Lower lobe of right lung (tissue), 2 donors: ENCODE measurements around the gene CASP14. TPM values are rescaled to one million over a fixed set of nuclear protein-coding genes. Genes with fewer than 3 reads are reported as not detected.
"Not testable (repeated sequence)": the region's sequence is repeated elsewhere in the genome, so short reads cannot be mapped to it uniquely, and the experiment has no call there.

ENCODE experiments used
- ATAC-seq, 2 donors: fragments of 200-7000 bp; cut with Tn5 transposase; one replicate each; pipeline ENCODE4 v1.9.1; 2020 to 2022; ENCODE audit warnings: mild to moderate bottlenecking in 2 of 2, moderate library complexity in 2 of 2
- DNase-seq: peaks from one replicate; pipeline ENCODE4 v3.0.0-alpha.2; 2020
- H3K27ac ChIP-seq: fragments of 200-600 bp; one replicate; pipeline ENCODE4 v1.8.0; 2022
- H3K27me3 ChIP-seq: fragments of 200-600 bp; one replicate; pipeline ENCODE4 v1.8.0; 2022; ENCODE audit warnings: low read depth
- H3K36me3 ChIP-seq: fragments of 200-600 bp; one replicate; pipeline ENCODE4 v1.8.0; 2022; ENCODE audit warnings: mild to moderate bottlenecking
- H3K4me1 ChIP-seq: fragments of 200-600 bp; one replicate; pipeline ENCODE4 v1.8.0; 2022
- H3K4me3 ChIP-seq: fragments of 200-600 bp; one replicate; pipeline ENCODE4 v1.8.0; 2022; ENCODE audit warnings: mild to moderate bottlenecking
- H3K9me3 ChIP-seq: fragments of 200-600 bp; one replicate; pipeline ENCODE4 v1.8.0; 2022
- CTCF ChIP-seq: fragments of 200-600 bp; IDR thresholded peaks from one replicate; pipeline ENCODE4 v1.8.0; 2022; ENCODE audit warnings: antibody characterized with exemption, mild to moderate bottlenecking
- intact Hi-C: fragments of 100-400 bp; cut with DNase I; formaldehyde crosslinking; loops from one replicate; pipeline ENCODE4 v1.11.0; 2022
- long read RNA-seq: library from polyadenylated mRNA; unstranded; transcript quantifications from one replicate; pipeline ENCODE4 v2.0.0, GENCODE V29; 2021
- total RNA-seq: library from RNA; stranded (reverse); fragmentation: NEBNext Ultra II Directional; extraction: Animal tissue kit (Norgen Biotek cat#: 25700); gene quantifications from one replicate; pipeline ENCODE4 v1.2.1, GENCODE V29; 2021
- donor health status: DM: no; HTN: yes; CAD: no; lungs with severe emphysema.

The CASP14 gene
- not detected for total RNA-seq
- long read RNA-seq, result 0 reads

GRCh38 chr19:15048885-15049541, at the start of gene CASP14:
CASP14 (plus strand) TSS chr19:15049480; CDS start chr19:15052252, 2,772 bp downstream.
- Histone ChIP-seq H3K4me1 (no peaks in the 10 kb centered on the region), H3K27me3 (peaks cover 6% of the 10 kb centered on the region), H3K9me3 (no peaks in the 10 kb centered on the region), H3K27ac (no peak within 1 kb of the TSS), H3K36me3 (no peaks in the 10 kb centered on the region), H3K4me3 (no peak within 1 kb of the TSS)
- intact Hi-C loops, result no loop called here
- no peak for TF ChIP-seq CTCF
- ATAC-seq (no peak), DNase-seq (no peak)

GRCh38 chr19:15008308-15008707, 41.0 kb upstream of the CASP14 start:
- TF ChIP-seq CTCF, result no peak
- Histone ChIP-seq H3K27ac (no peak overlapping the region), H3K4me3 (no peak overlapping the region), H3K9me3 (no peaks in the 10 kb centered on the region), H3K36me3 (no peaks in the 10 kb centered on the region), H3K27me3 (peaks cover 43% of the 10 kb centered on the region), H3K4me1 (no peaks in the 10 kb centered on the region)
- ATAC-seq, result no peak
- no peak for DNase-seq
- intact Hi-C loops, result no loop called here

- Histone ChIP-seq H3K9me3 (no peaks in the 10 kb centered on the region), H3K27ac (no peak overlapping the region), H3K27me3 (peaks cover 47% of the 10 kb centered on the region), H3K4me3 (no peak overlapping the region), H3K36me3 (no peaks in the 10 kb centered on the region), H3K4me1 (no peaks in the 10 kb centered on the region)
- no peak for TF ChIP-seq CTCF
- intact Hi-C loops, result no loop called here
- DNase-seq (no peak), ATAC-seq (no peak)
These were observed 38.6 kb upstream of the CASP14 start for GRCh38 chr19:15010501-15011300.

GRCh38 chr19:15014579-15014978, 34.7 kb upstream of the CASP14 start:
- H3K27ac ChIP-seq, result no peak overlapping the region
- no peaks in the 10 kb centered on the region for H3K36me3 ChIP-seq
- no peaks in the 10 kb centered on the region for H3K4me1 ChIP-seq
- no peak overlapping the region for H3K4me3 ChIP-seq
- peaks cover 43% of the 10 kb centered on the region for H3K27me3 ChIP-seq
- intact Hi-C loops, result no loop called here
- DNase-seq, result no peak
- no peaks in the 10 kb centered on the region for H3K9me3 ChIP-seq
- no peak for ATAC-seq
- TF ChIP-seq CTCF, result no peak

GRCh38 chr19:15015946-15016542, 33.2 kb upstream of the CASP14 start:
- no peaks in the 10 kb centered on the region for H3K4me1 ChIP-seq
- no peak for TF ChIP-seq CTCF
- DNase-seq (no peak), ATAC-seq (no peak)
- no peaks in the 10 kb centered on the region for H3K36me3 ChIP-seq
- no peak overlapping the region for H3K4me3 ChIP-seq
- peaks cover 33% of the 10 kb centered on the region for H3K27me3 ChIP-seq
- no peaks in the 10 kb centered on the region for H3K9me3 ChIP-seq
- intact Hi-C loops, result no loop called here
- no peak overlapping the region for H3K27ac ChIP-seq

GRCh38 chr19:15018836-15019235, 30.4 kb upstream of the CASP14 start:
- DNase-seq, H3K4me1 ChIP-seq, intact Hi-C loops, H3K9me3 ChIP-seq, H3K4me3 ChIP-seq, H3K36me3 ChIP-seq, H3K27ac ChIP-seq, ATAC-seq: not testable (repeated sequence)
- peaks cover 30% of the 10 kb centered on the region for H3K27me3 ChIP-seq
